Aorta (tissue), 5 donors: ENCODE results near the gene KIF20A. TPM values are rescaled to one million over a fixed set of nuclear protein-coding genes. Genes with fewer than 3 reads are reported as not detected.
"Not testable (repeated sequence)": the region's sequence is repeated elsewhere in the genome, so short reads cannot be mapped to it uniquely, and the experiment has no call there.

Source experiments
- ATAC-seq: fragments of 200-7000 bp; cut with Tn5 transposase; one replicate; pipeline ENCODE4 v1.9.1; 2022; ENCODE audit warnings: moderate library complexity; ENCODE audit not compliant: low FRiP score
- DNase-seq, 2 donors: peaks; one replicate each; pipeline ENCODE4 v3.0.0-alpha.2; 2020
- H3K27ac ChIP-seq, 2 donors: one replicate each; pipeline ENCODE4 v1.5.1; 2013; ENCODE audit warnings: low read length in 2 of 2, mild to moderate bottlenecking in 2 of 2, moderate library complexity in 2 of 2, control low read depth in 1 of 2, inconsistent platforms in 1 of 2, low read depth in 1 of 2
- H3K27me3 ChIP-seq, 2 donors: one replicate each; pipeline ENCODE4 v1.6.1; 2013; ENCODE audit warnings: control low read depth in 1 of 2, low read length in 1 of 2, mild to moderate bottlenecking in 1 of 2, moderate library complexity in 1 of 2; ENCODE audit not compliant: insufficient read depth in 2 of 2, control insufficient read depth in 1 of 2
- H3K36me3 ChIP-seq, 2 donors: one replicate each; pipeline ENCODE4 v1.6.1; 2013; ENCODE audit warnings: control low read depth in 1 of 2, low read length in 1 of 2, mild to moderate bottlenecking in 1 of 2; ENCODE audit not compliant: insufficient read depth in 2 of 2, control insufficient read depth in 1 of 2
- H3K4me1 ChIP-seq, 2 donors: one replicate each; pipeline ENCODE4 v1.6.1; 2013; ENCODE audit warnings: low read length in 2 of 2, control low read depth in 1 of 2, mild to moderate bottlenecking in 1 of 2, moderate library complexity in 1 of 2; ENCODE audit not compliant: insufficient read depth in 2 of 2, control insufficient read depth in 1 of 2
- H3K4me3 ChIP-seq, 2 donors: one replicate each; pipeline ENCODE4 v1.5.1; 2013; ENCODE audit warnings: low read length in 2 of 2, control low read depth in 1 of 2, mild to moderate bottlenecking in 1 of 2
- H3K9me3 ChIP-seq: one replicate; pipeline ENCODE4 v1.6.1; 2013; ENCODE audit warnings: mild to moderate bottlenecking, low read length; ENCODE audit not compliant: control insufficient read depth
- WGBS, 2 donors: extraction: QIAGEN DNeasy Blood & Tissue Kit; methylation state at CpG; one replicate each; pipeline ENCODE4 v1.1.7; 2013; 5-methylcytosine and 5-hydroxymethylcytosine counted together
- intact Hi-C, 2 donors: fragments of 100-400 bp; cut with DNase I; formaldehyde crosslinking; loops; one replicate each; pipeline versions ENCODE4 v1.14.2 to v1.15.0; 2022
- polyA plus RNA-seq, 2 donors: library from polyadenylated mRNA; stranded (reverse); fragments of 200-250 nt; gene quantifications; one replicate each; pipeline ENCODE4 v1.2.3, GENCODE V29; 2013
- total RNA-seq, 2 donors: library from RNA; stranded (reverse); fragmentation: NEBNext Ultra II Directional; extraction: Animal tissue kit (Norgen Biotek cat#: 25700); gene quantifications; one replicate each; pipeline ENCODE4 v1.2.1, GENCODE V29; 2021
- donor health status: healthy with polysubstance abuse.
- donor health status: Bipolar disorder and iron deficiency.
- donor health status: DM: no; HTN: no; CAD: no.
- donor health status: DM: no; HTN: no; CAD: no.
- donor health status: DM: yes; HTN: yes; CAD: no.

KIF20A gene
- total and polyA plus RNA-seq, 4 donors: 0.10 to 1.9 (median 0.82) TPM

GRCh38 chr5:138148811-138149210, 30.1 kb upstream of the KIF20A start:
- intact Hi-C loops: no loop called here
- DNase-seq (peak in 1 of 2 donors; percentile 67), ATAC-seq (peak; percentile 60)
- H3K27me3 ChIP-seq: no peaks in the 10 kb centered on the region
- H3K9me3 ChIP-seq: no peaks in the 10 kb centered on the region
- H3K36me3 ChIP-seq: no peaks in the 10 kb centered on the region
- no peaks in the 10 kb centered on the region for H3K4me1 ChIP-seq
- H3K27ac ChIP-seq: no peak overlapping the region
- no peak overlapping the region for H3K4me3 ChIP-seq
- 20 to 23% methylated on average over 1 of the region's 1 CpG for WGBS, 2 donors

GRCh38 chr5:138149530-138149929, 29.4 kb upstream of the KIF20A start:
- Histone ChIP-seq H3K4me1 (no peaks in the 10 kb centered on the region), H3K27me3 (no peaks in the 10 kb centered on the region), H3K36me3 (no peaks in the 10 kb centered on the region), H3K9me3 (no peaks in the 10 kb centered on the region), H3K4me3 (no peak overlapping the region), H3K27ac (no peak overlapping the region)
- intact Hi-C loops: no loop called here
- 49 to 50% methylated on average over 3 of the region's 3 CpGs for WGBS, 2 donors
- no peak for ATAC-seq
- DNase-seq: no peak

- H3K36me3 ChIP-seq: peaks cover 14 to 16% of the 10 kb centered on the region in 2 donors
- H3K27me3 ChIP-seq, H3K4me1 ChIP-seq, H3K9me3 ChIP-seq, intact Hi-C loops, H3K4me3 ChIP-seq, H3K27ac ChIP-seq, DNase-seq, ATAC-seq: not testable (repeated sequence)
- WGBS, 2 donors: 97 to 98% methylated on average over 7 to 9 of the region's 9 CpGs
Measured at GRCh38 chr5:138155977-138156376, 22.9 kb upstream of the KIF20A start.

- 79 to 83% methylated on average over 1 of the region's 1 CpG for WGBS, 2 donors
- no peak overlapping the region for H3K27ac ChIP-seq
- no peak for ATAC-seq
- no peak overlapping the region for H3K4me3 ChIP-seq
- no peaks in the 10 kb centered on the region for H3K27me3 ChIP-seq
- H3K4me1 ChIP-seq: no peaks in the 10 kb centered on the region
- peaks cover 14 to 18% of the 10 kb centered on the region in 2 donors for H3K36me3 ChIP-seq
- no peaks in the 10 kb centered on the region for H3K9me3 ChIP-seq
- intact Hi-C loops: no loop called here
- no peak for DNase-seq
Measured at GRCh38 chr5:138157626-138158025, 21.3 kb upstream of the KIF20A start.

GRCh38 chr5:138159666-138160065, 19.2 kb upstream of the KIF20A start:
- DNase-seq (no peak), ATAC-seq (no peak)
- Histone ChIP-seq H3K27ac (no peak overlapping the region), H3K4me1 (no peaks in the 10 kb centered on the region), H3K36me3 (peaks cover 22 to 24% of the 10 kb centered on the region in 2 donors), H3K27me3 (no peaks in the 10 kb centered on the region), H3K4me3 (no peak overlapping the region), H3K9me3 (no peaks in the 10 kb centered on the region)
- WGBS, 2 donors: 92 to 94% methylated on average over 5 of the region's 5 CpGs
- intact Hi-C loops: no loop called here

- intact Hi-C loops: no loop called here
- no peaks in the 10 kb centered on the region for H3K9me3 ChIP-seq
- no peaks in the 10 kb centered on the region for H3K27me3 ChIP-seq
- H3K4me1 ChIP-seq: no peaks in the 10 kb centered on the region
- H3K27ac ChIP-seq: no peak overlapping the region
- DNase-seq (no peak), ATAC-seq (no peak)
- WGBS, 2 donors: 89 to 90% methylated on average over 4 of the region's 4 CpGs
- peaks cover 31 to 33% of the 10 kb centered on the region in 2 donors for H3K36me3 ChIP-seq
- no peak overlapping the region for H3K4me3 ChIP-seq
Measured at GRCh38 chr5:138160706-138161105, 18.2 kb upstream of the KIF20A start.

GRCh38 chr5:138163721-138164120, 15.2 kb upstream of the KIF20A start:
- no peaks in the 10 kb centered on the region for H3K4me1 ChIP-seq
- no peaks in the 10 kb centered on the region for H3K9me3 ChIP-seq
- no peak for DNase-seq
- H3K36me3 ChIP-seq: peaks cover 33 to 36% of the 10 kb centered on the region in 2 donors
- intact Hi-C loops: no loop called here
- H3K4me3 ChIP-seq: no peak overlapping the region
- no peaks in the 10 kb centered on the region for H3K27me3 ChIP-seq
- ATAC-seq: no peak
- H3K27ac ChIP-seq: no peak overlapping the region

- H3K9me3 ChIP-seq: no peaks in the 10 kb centered on the region
- ATAC-seq (no peak), DNase-seq (no peak)
- H3K36me3 ChIP-seq: peaks cover 24 to 44% of the 10 kb centered on the region in 2 donors
- H3K4me3 ChIP-seq: no peak overlapping the region
- intact Hi-C loops: no loop called here
- WGBS, 2 donors: 92 to 93% methylated on average over 5 of the region's 5 CpGs
- H3K27ac ChIP-seq: no peak overlapping the region
- no peaks in the 10 kb centered on the region for H3K4me1 ChIP-seq
- H3K27me3 ChIP-seq: no peaks in the 10 kb centered on the region
Measured at GRCh38 chr5:138169124-138169523, 9.8 kb upstream of the KIF20A start.

- H3K36me3 ChIP-seq: peaks cover 16 to 37% of the 10 kb centered on the region in 2 donors
- no peak for DNase-seq
- no peaks in the 10 kb centered on the region for H3K9me3 ChIP-seq
- no peak for ATAC-seq
- H3K27ac ChIP-seq: no peak overlapping the region
- intact Hi-C loops: no loop called here
- H3K27me3 ChIP-seq: no peaks in the 10 kb centered on the region
- no peaks in the 10 kb centered on the region for H3K4me1 ChIP-seq
- H3K4me3 ChIP-seq: no peak overlapping the region
Measured at GRCh38 chr5:138170299-138170698, 8.6 kb upstream of the KIF20A start.
